ENCODE measurements around the gene SMARCB1.

GRCh38 chr22:23859201-23859600, 72.4 kb downstream of the SMARCB1 start:
- TF ChIP-seq CTCF (IDR thresholded peaks at IDR 0.05) (no peak), POLR2A (IDR thresholded peaks at IDR 0.05) (no peak)

Measured in transverse colon (tissue), 3 donors.